ENCODE data around the gene HOXB13.

HOXB13 gene

DNA sequence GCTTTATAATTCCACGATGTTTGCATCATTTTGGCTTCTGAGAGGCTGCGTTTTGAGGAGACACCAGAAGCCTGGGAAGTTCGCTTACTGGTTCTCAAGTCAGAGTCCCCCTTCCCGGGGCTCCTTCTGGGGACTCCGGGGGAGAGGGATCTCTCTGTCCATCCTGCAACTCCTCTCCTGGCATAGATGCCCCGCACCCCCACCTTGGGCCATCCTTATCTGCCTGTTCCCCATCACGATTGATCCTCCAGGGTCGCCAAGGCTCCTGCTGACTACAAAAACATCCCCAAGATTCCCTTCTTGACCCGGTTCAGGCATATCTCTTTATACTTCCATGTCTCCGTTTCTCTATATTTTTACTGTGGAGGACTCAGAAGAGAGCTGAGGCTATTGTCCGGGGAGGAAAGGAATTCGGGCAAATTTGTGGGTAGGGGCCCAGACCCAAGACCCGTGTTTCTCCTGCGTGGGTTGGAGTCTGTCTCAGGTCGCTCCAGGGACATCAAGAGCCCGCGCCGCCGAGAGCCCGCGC lies 18.4 kb upstream of the HOXB13 start:
- Histone ChIP-seq H3K27ac (ENCODE audit: low read length) (no peak overlapping the region), H3K27me3 (ENCODE audit: control insufficient read depth, insufficient read depth, low read length) (peaks cover 100% of the 10 kb centered on the region), H3K4me1 (ENCODE audit: control insufficient read depth, low read depth, low read length) (peaks cover 3% of the 10 kb centered on the region), H3K9ac (ENCODE audit: low read length) (no peak overlapping the region), H3K36me3 (ENCODE audit: control insufficient read depth, low read depth, low read length) (no peaks in the 10 kb centered on the region), H3K4me3 (ENCODE audit: low read length) (no peak overlapping the region), H3K9me3 (ENCODE audit: control insufficient read depth, low read depth, low read length) (no peaks in the 10 kb centered on the region)

DNA sequence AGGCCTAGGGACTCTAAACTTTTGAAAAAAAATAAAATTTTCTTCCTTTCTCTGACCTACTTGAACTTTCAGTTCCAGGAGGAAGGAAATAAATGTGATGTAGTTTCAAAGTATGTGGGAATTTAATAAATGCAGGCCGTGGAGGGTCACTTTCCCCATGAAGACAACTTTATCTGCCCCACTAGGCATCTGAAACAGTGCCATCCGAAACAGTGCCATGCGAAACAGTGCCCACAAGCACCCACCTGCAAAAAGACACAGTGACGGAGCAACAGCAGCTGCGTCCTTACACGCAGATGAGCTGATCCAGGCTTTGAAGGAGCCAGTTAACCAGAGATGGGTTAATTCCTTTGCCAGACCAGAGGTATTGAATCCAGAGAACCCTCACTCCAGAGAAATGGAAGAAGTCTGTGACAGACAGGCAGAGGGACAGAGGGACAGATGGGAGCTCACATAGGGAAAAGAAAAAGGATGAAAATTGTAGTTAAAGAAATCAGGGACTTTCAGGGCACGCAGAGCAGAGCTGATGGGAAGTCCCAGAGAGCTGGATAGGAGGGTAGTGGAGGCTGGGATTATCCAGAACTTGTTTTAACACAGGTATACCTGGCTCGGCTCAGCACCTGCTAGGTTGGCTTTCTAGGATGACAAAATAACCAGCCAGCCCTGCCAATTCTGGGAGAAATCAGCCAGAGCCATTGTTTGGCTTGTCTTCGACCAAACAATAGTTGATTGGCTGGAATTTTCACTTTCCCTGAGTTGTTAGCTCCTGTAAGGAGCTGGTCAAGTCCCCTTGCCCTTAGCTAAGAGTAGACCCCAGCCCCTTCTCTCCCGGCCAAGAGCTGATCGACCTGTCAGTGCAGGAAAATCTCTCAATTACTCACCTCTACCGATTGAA lies 17.1 kb upstream of the HOXB13 start:
- no peak overlapping the region for H3K9ac ChIP-seq (ENCODE audit: low read length)
- H3K27me3 ChIP-seq (ENCODE audit: control insufficient read depth, insufficient read depth, low read length), result peaks cover 100% of the 10 kb centered on the region
- H3K4me1 ChIP-seq (ENCODE audit: control insufficient read depth, low read depth, low read length), result peaks cover 3% of the 10 kb centered on the region
- no peak overlapping the region for H3K27ac ChIP-seq (ENCODE audit: low read length)
- H3K4me3 ChIP-seq (ENCODE audit: low read length), result no peak overlapping the region
- H3K36me3 ChIP-seq (ENCODE audit: control insufficient read depth, low read depth, low read length), result no peaks in the 10 kb centered on the region
- no peaks in the 10 kb centered on the region for H3K9me3 ChIP-seq (ENCODE audit: control insufficient read depth, low read depth, low read length)

GRCh38 chr17:48740537-48740936 lies 12.0 kb upstream of the HOXB13 start:
- Histone ChIP-seq H3K36me3 (ENCODE audit: control insufficient read depth, low read depth, low read length) (no peaks in the 10 kb centered on the region), H3K4me1 (ENCODE audit: control insufficient read depth, low read depth, low read length) (no peaks in the 10 kb centered on the region), H3K27me3 (ENCODE audit: control insufficient read depth, insufficient read depth, low read length) (peaks cover 100% of the 10 kb centered on the region), H3K9me3 (ENCODE audit: control insufficient read depth, low read depth, low read length) (peaks cover 5% of the 10 kb centered on the region), H3K27ac (ENCODE audit: low read length) (no peak overlapping the region), H3K4me3 (ENCODE audit: low read length) (no peak overlapping the region), H3K9ac (ENCODE audit: low read length) (no peak overlapping the region)

DNA sequence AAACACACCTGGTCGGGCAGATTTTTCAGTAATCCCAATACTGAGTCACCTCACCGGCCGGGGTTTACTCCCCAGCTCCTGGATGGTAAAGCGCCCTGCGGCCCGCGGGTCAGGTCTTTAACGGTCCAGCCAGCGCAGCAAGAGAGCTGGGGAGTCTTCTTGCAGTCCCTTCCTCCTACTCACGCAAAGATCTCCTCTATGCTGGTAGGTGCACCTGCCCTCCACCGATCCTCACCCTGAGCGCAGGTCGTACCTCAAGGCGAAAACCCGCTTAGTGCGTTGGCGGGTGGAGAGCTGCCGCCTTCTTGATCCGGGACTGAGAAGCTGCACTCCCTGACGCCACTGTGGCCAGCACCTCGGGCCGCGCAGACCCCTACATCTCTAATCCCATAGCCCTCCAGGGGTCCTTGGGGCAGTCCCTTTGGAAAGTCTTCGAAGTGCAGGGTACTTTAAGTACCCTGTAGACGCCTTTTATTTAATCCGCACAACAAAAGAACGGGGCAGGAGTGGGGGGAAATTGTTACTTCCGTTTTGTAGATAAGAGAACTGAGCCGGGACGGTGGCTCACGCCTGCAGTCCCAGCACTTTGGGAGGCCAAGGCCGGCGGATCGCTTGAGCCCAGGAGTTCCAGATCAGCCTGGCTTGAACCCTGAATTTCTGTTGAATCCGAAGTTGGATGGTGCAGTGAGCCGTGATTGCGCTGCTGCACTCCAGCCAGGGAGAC lies 10.4 kb upstream of the HOXB13 start:
- Histone ChIP-seq H3K9me3 (ENCODE audit: control insufficient read depth, low read depth, low read length) (peaks cover 5% of the 10 kb centered on the region), H3K4me3 (ENCODE audit: low read length) (no peak overlapping the region), H3K9ac (ENCODE audit: low read length) (no peak overlapping the region), H3K27me3 (ENCODE audit: control insufficient read depth, insufficient read depth, low read length) (peaks cover 100% of the 10 kb centered on the region), H3K36me3 (ENCODE audit: control insufficient read depth, low read depth, low read length) (no peaks in the 10 kb centered on the region), H3K27ac (ENCODE audit: low read length) (no peak overlapping the region), H3K4me1 (ENCODE audit: control insufficient read depth, low read depth, low read length) (no peaks in the 10 kb centered on the region)

- Histone ChIP-seq H3K27ac (ENCODE audit: low read length) (no peak overlapping the region), H3K36me3 (ENCODE audit: control insufficient read depth, low read depth, low read length) (no peaks in the 10 kb centered on the region), H3K4me1 (ENCODE audit: control insufficient read depth, low read depth, low read length) (no peaks in the 10 kb centered on the region), H3K4me3 (ENCODE audit: low read length) (no peak overlapping the region), H3K9ac (ENCODE audit: low read length) (no peak overlapping the region), H3K9me3 (ENCODE audit: control insufficient read depth, low read depth, low read length) (peaks cover 5% of the 10 kb centered on the region), H3K27me3 (ENCODE audit: control insufficient read depth, insufficient read depth, low read length) (peaks cover 100% of the 10 kb centered on the region)
Observed at GRCh38 chr17:48738424-48738802, 9.9 kb upstream of the HOXB13 start.

DNA sequence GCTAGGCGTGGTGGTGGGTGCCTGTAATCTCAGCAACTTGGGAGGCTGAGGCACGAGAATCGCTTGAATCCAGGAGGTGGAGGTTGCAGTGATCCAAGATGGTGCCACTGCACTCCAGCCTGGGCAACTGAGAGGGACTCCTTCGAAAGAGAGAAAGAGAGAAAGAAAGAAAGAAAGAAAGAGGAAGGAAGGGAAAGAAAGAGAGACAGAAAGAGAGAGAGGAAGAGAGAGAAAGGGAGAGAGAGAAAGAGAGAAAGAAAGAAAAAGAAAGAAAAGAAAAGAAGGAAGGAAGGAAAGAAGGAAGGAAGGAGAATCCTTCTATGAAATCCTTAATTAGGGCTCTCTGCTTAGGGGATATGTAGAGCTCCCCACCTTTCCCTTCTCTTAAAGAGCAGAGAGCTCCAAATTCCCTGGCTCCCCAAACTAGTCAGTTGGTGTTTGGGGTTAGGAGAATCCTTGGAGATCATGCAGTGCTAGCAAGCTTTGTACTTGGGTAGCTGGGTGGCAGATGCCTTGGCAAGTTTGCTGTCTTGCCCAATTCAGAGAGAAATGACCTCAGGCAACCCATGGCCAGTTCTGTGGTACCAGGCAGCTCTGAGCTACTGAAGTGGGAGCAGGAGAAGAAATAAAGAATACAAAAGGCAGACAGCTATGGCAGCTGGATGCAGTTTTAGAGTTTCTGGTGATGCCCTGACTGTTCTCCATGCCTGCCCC lies 8.9 kb upstream of the HOXB13 start:
- Histone ChIP-seq H3K36me3 (ENCODE audit: control insufficient read depth, low read depth, low read length) (no peaks in the 10 kb centered on the region), H3K27me3 (ENCODE audit: control insufficient read depth, insufficient read depth, low read length) (peaks cover 100% of the 10 kb centered on the region), H3K27ac (ENCODE audit: low read length) (no peak overlapping the region), H3K9me3 (ENCODE audit: control insufficient read depth, low read depth, low read length) (peaks cover 5% of the 10 kb centered on the region), H3K4me3 (ENCODE audit: low read length) (no peak overlapping the region), H3K9ac (ENCODE audit: low read length) (no peak overlapping the region), H3K4me1 (ENCODE audit: control insufficient read depth, low read depth, low read length) (no peaks in the 10 kb centered on the region)

GRCh38 chr17:48735062-48735351 lies 6.5 kb upstream of the HOXB13 start:
- H3K4me1 ChIP-seq (ENCODE audit: control insufficient read depth, low read depth, low read length), result no peaks in the 10 kb centered on the region
- H3K27me3 ChIP-seq (ENCODE audit: control insufficient read depth, insufficient read depth, low read length), result peaks cover 100% of the 10 kb centered on the region
- peaks cover 5% of the 10 kb centered on the region for H3K9me3 ChIP-seq (ENCODE audit: control insufficient read depth, low read depth, low read length)
- no peak overlapping the region for H3K9ac ChIP-seq (ENCODE audit: low read length)
- H3K36me3 ChIP-seq (ENCODE audit: control insufficient read depth, low read depth, low read length), result no peaks in the 10 kb centered on the region
- no peak overlapping the region for H3K27ac ChIP-seq (ENCODE audit: low read length)
- H3K4me3 ChIP-seq (ENCODE audit: low read length), result no peak overlapping the region

DNA sequence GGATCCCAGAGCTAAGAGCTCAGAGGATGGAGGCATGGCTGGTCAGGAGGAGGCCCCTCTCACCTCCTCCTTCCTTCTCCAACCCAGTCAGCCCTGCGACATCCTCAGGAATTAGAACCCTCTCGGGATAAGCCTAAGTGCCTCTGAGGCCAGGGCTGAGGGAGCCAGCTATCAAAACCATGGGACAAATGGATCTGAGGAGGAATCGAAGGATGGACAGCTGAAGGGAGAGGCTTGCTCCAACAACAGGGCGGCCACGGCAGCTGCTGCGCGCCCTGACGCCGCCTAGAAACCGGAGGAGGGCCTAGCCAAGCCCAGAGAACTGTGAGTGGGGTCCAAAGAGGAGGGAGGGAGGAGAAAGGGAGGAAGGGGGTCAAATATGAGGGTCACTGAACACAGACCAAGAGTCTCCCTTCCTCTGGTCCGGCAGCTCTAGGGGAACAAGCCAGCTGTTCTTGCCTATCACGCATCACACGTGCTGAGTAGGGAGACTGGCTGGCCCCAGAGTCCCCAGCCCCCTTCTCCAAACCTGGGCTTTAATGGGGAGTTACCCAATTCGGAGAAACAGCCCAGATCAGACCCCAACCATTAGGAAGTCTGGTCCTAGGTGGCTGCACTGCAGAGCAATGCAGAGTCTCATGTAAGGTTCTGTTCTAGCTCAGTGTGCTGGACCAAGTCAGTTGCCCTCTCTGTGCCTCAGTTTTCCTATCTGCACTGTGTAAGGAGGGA lies 5.9 kb upstream of the HOXB13 start:
- no peak overlapping the region for H3K9ac ChIP-seq (ENCODE audit: low read length)

GRCh38 chr17:48733632-48734328 lies 5.2 kb upstream of the HOXB13 start:
- H3K36me3 ChIP-seq (ENCODE audit: control insufficient read depth, low read depth, low read length), result no peaks in the 10 kb centered on the region
- H3K4me3 ChIP-seq (ENCODE audit: low read length), result no peak overlapping the region
- peaks cover 100% of the 10 kb centered on the region for H3K27me3 ChIP-seq (ENCODE audit: control insufficient read depth, insufficient read depth, low read length)
- no peak overlapping the region for H3K27ac ChIP-seq (ENCODE audit: low read length)
- H3K9ac ChIP-seq (ENCODE audit: low read length), result no peak overlapping the region
- H3K4me1 ChIP-seq (ENCODE audit: control insufficient read depth, low read depth, low read length), result peaks cover 1% of the 10 kb centered on the region
- H3K9me3 ChIP-seq (ENCODE audit: control insufficient read depth, low read depth, low read length), result peaks cover 5% of the 10 kb centered on the region

More for the DNA sequence above, 5.9 kb upstream of the HOXB13 start:
- Histone ChIP-seq H3K9me3 (ENCODE audit: control insufficient read depth, low read depth, low read length) (peaks cover 5% of the 10 kb centered on the region), H3K4me1 (ENCODE audit: control insufficient read depth, low read depth, low read length) (no peaks in the 10 kb centered on the region), H3K4me3 (ENCODE audit: low read length) (no peak overlapping the region), H3K27me3 (ENCODE audit: control insufficient read depth, insufficient read depth, low read length) (peaks cover 100% of the 10 kb centered on the region), H3K36me3 (ENCODE audit: control insufficient read depth, low read depth, low read length) (no peaks in the 10 kb centered on the region), H3K27ac (ENCODE audit: low read length) (no peak overlapping the region)

DNA sequence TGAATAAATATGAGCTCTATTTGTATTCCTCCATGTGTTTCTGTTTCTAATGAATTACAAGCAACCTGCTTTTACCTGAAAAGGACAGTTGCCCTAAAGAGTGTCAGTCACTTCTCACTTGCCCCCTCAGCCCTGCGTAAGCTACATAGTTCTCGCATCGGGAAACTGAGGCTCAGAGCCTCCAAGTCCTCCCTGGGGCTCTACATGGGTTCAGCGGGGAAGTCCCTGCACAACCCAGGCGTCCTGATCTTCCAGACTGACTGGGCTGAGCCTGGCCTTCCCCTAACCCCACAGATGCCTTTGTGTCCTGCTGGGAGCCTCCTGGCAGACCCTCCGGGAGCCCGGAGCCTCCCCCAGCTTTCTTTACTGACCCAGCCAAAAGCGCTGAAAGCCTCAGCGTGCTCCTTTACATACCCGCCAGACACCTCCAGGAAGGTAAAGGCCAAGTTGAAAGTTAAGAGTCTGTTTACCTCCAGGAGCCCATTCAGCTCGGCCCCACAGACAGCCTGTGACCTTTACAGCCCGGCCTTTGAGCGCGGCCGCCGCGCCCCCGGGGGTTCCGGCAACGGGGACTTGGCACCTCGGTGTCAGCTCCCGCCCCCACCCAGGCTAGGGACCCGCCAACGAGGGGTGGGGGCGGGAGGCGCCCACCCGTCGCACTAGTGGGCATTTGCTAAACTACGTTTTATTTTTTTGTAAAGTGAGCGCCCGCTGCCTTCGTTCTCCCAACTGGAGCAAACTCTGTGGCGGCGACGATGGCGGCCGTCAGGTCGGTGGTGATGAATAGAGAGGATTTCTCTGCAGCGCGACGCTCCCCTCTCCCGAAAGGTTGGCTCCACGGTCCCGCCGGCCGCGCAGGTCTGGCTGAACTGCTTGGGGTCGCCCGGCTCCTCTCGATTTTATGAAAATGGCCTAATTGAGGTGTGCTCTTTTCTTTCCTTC lies 4.4 kb upstream of the HOXB13 start:
- peaks cover 100% of the 10 kb centered on the region for H3K27me3 ChIP-seq (ENCODE audit: control insufficient read depth, insufficient read depth, low read length)
- H3K36me3 ChIP-seq (ENCODE audit: control insufficient read depth, low read depth, low read length), result no peaks in the 10 kb centered on the region
- H3K9ac ChIP-seq (ENCODE audit: low read length), result no peak overlapping the region
- H3K9me3 ChIP-seq (ENCODE audit: control insufficient read depth, low read depth, low read length), result peaks cover 5% of the 10 kb centered on the region
- H3K4me3 ChIP-seq (ENCODE audit: low read length), result no peak overlapping the region
- H3K27ac ChIP-seq (ENCODE audit: low read length), result no peak overlapping the region
- peaks cover 2% of the 10 kb centered on the region for H3K4me1 ChIP-seq (ENCODE audit: control insufficient read depth, low read depth, low read length)

All from iPS-18a (cell line).